HL-60/S4 (cell line): ENCODE results near the gene TRIM3.

Source experiments
- in situ Hi-C: fragments of 300-500 bp; cut with MboI; formaldehyde crosslinking; loops from 2 replicates; pipeline ENCODE4 v1.14.3; 2022; ENCODE audit warnings: low sequenced_read_pairs

The TRIM3 gene

GRCh38 chr11:6481012-6481923, 7.5 kb upstream of the TRIM3 start, which contains the start of the genes ARFIP2 and TIMM10B:
ARFIP2 (minus strand) TSS chr11:6481331; CDS start chr11:6480421, 910 bp downstream.
TIMM10B (plus strand) TSS chr11:6481501; CDS start chr11:6481517, 16 bp downstream.
- in situ Hi-C loops: no loop called here

GRCh38 chr11:6480299-6480914, 6.7 kb upstream of the TRIM3 start:
- in situ Hi-C loops: no loop called here

GRCh38 chr11:6476571-6476970, 2.8 kb upstream of the TRIM3 start:
- in situ Hi-C loops: no loop called here

GRCh38 chr11:6475936-6476335, 2.2 kb upstream of the TRIM3 start:
- in situ Hi-C loops: no loop called here

GRCh38 chr11:6474806-6475500, 1.2 kb upstream of the TRIM3 start:
- in situ Hi-C loops: no loop called here

- in situ Hi-C loops: no loop called here
Measured at GRCh38 chr11:6474413-6474792, 662 bp upstream of the TRIM3 start.

GRCh38 chr11:6472934-6473333, 807 bp downstream of the TRIM3 start:
- in situ Hi-C loops: no loop called here

- in situ Hi-C loops: no loop called here
Measured at GRCh38 chr11:6469599-6469998, 4.1 kb downstream of the TRIM3 start.

- in situ Hi-C loops: no loop called here
Measured at GRCh38 chr11:6468712-6469495, 4.8 kb downstream of the TRIM3 start.

GRCh38 chr11:6459099-6459450, 14.7 kb downstream of the TRIM3 start:
- in situ Hi-C loops: no loop called here

GRCh38 chr11:6458352-6459098, 15.2 kb downstream of the TRIM3 start:
- in situ Hi-C loops: no loop called here

GRCh38 chr11:6457581-6458320, 16.0 kb downstream of the TRIM3 start:
- in situ Hi-C loops: no loop called here

GRCh38 chr11:6456361-6457073, 17.2 kb downstream of the TRIM3 start:
- in situ Hi-C loops: no loop called here

GRCh38 chr11:6455070-6455469, 18.7 kb downstream of the TRIM3 start:
- in situ Hi-C loops: no loop called here

- in situ Hi-C loops: no loop called here
Measured at GRCh38 chr11:6453152-6453551, 20.6 kb downstream of the TRIM3 start.

- in situ Hi-C loops: no loop called here
Measured at GRCh38 chr11:6452219-6452618, 21.5 kb downstream of the TRIM3 start.

- in situ Hi-C loops: no loop called here
Measured at GRCh38 chr11:6448574-6448973, 25.2 kb downstream of the TRIM3 start.

- in situ Hi-C loops: no loop called here
Measured at GRCh38 chr11:6443269-6444003, 30.3 kb downstream of the TRIM3 start.
